GM13977 (cell line): ENCODE results near the gene BCL2L12.

Experiments
- DNase-seq: peaks from one replicate; pipeline ENCODE4 v3.0.0; 2012; ENCODE audit warnings: low spot score
- in situ Hi-C: fragments of 300-500 bp; cut with MboI; formaldehyde crosslinking; loops from one replicate; pipeline ENCODE4 v1.12.0; 2022; ENCODE audit warnings: low sequenced_read_pairs, low pct_unique_long_range_greater_than_20kb, mixed read lengths, inconsistent platforms; ENCODE audit not compliant: unreplicated experiment
- TF ChIP-seq, protein P1 (sequence below): IDR thresholded peaks from 2 replicates; pipeline ENCODE4 v1.5.1; 2012; ENCODE audit warnings: mild to moderate bottlenecking, control low read depth; ENCODE audit not compliant: insufficient read depth; ENCODE audit errors: extremely low read depth, missing control alignments

The BCL2L12 gene

GRCh38 chr19:49643466-49643865 is 22.3 kb upstream of the BCL2L12 start:
- no peak for DNase-seq
- TF ChIP-seq, protein P1, sequence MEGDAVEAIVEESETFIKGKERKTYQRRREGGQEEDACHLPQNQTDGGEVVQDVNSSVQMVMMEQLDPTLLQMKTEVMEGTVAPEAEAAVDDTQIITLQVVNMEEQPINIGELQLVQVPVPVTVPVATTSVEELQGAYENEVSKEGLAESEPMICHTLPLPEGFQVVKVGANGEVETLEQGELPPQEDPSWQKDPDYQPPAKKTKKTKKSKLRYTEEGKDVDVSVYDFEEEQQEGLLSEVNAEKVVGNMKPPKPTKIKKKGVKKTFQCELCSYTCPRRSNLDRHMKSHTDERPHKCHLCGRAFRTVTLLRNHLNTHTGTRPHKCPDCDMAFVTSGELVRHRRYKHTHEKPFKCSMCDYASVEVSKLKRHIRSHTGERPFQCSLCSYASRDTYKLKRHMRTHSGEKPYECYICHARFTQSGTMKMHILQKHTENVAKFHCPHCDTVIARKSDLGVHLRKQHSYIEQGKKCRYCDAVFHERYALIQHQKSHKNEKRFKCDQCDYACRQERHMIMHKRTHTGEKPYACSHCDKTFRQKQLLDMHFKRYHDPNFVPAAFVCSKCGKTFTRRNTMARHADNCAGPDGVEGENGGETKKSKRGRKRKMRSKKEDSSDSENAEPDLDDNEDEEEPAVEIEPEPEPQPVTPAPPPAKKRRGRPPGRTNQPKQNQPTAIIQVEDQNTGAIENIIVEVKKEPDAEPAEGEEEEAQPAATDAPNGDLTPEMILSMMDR: no peak
- in situ Hi-C loops: no loop called here

- TF ChIP-seq, protein P1: no peak
- DNase-seq: no peak
- in situ Hi-C loops: no loop called here
Measured at GRCh38 chr19:49645592-49645991, 20.1 kb upstream of the BCL2L12 start.

- DNase-seq: no peak
- in situ Hi-C loops: no loop called here
Measured at GRCh38 chr19:49645995-49646394, 19.7 kb upstream of the BCL2L12 start.

GRCh38 chr19:49646586-49646985 is 19.1 kb upstream of the BCL2L12 start:
- TF ChIP-seq, protein P1: no peak
- no peak for DNase-seq
- in situ Hi-C loops: no loop called here

More at GRCh38 chr19:49645995-49646394, 19.7 kb upstream of the BCL2L12 start:
- TF ChIP-seq, protein P1: no peak

DNA sequence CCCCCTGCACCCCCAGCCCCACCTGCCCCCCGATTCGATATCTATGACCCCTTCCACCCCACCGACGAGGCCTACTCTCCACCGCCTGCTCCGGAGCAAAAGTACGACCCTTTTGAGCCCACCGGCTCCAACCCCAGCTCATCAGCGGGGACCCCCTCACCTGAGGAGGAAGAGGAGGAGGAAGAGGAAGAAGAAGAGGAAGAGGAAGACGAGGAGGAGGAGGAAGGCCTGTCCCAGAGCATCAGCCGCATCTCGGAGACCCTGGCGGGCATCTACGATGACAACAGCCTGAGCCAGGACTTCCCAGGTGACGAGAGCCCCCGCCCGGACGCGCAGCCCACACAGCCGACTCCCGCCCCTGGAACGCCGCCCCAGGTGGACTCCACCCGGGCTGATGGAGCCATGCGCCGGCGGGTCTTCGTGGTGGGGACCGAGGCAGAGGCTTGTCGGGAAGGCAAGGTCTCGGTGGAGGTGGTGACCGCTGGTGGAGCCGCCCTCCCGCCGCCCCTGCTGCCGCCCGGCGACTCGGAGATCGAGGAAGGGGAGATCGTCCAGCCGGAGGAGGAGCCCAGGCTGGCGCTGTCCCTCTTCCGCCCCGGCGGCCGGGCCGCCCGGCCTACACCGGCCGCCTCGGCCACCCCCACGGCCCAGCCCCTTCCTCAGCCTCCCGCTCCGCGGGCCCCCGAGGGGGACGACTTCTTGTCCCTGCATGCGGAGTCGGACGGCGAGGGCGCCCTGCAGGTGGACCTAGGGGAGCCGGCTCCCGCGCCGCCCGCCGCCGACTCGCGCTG is 14.5 kb upstream of the BCL2L12 start:
- DNase-seq: peak; percentile 19
- TF ChIP-seq, protein P1: no peak
- in situ Hi-C loops: no loop called here

DNA sequence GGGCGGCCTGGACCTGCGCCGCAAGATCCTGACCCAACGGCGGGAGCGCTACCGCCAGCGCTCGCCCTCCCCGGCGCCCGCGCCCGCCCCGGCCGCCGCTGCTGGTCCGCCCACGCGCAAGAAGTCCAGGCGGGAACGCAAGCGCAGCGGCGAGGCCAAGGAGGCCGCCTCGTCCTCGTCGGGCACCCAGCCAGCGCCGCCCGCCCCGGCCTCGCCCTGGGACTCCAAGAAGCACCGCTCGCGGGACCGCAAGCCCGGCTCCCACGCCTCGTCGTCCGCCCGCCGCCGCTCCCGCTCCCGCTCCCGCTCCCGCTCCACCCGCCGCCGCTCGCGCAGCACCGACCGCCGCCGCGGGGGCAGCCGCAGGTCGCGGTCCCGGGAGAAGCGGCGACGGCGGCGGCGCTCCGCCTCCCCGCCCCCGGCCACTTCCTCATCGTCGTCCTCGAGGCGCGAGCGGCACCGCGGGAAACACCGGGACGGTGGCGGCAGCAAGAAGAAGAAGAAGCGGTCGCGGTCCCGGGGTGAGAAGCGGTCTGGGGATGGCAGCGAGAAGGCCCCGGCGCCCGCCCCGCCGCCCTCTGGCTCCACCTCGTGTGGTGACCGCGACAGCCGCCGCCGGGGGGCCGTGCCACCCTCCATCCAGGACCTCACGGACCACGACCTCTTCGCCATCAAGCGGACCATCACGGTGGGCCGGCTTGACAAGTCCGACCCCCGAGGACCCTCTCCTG is 13.7 kb upstream of the BCL2L12 start:
- TF ChIP-seq, protein P1: no peak
- in situ Hi-C loops: no loop called here

More for the DNA sequence above, 13.7 kb upstream of the BCL2L12 start:
- no peak for DNase-seq
